Measurements from ENCODE around the gene NOL4L.

Gene NOL4L

DNA sequence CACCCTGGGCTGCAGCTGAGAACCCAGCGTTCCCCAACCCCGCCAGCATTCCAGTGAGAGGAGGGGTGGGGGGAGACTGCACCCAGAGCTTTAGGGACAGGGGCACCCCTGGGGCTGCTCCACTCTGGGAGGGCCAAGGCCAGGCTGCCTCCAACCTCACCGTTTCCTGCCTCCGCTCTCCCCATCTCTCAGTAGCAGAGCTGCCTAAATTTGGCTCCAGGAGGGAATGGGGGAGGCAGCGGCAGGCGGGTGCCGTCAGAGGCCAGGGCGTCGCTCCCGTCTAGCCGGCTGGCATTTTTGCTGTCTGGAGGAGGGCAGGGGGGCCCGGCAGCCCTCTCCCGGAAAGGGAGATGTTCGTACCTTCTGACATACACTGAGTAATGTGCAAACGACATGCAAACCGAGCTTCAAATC is 46.6 kb downstream of the NOL4L start:
- peak; percentile 36 for DNase-seq

DNA sequence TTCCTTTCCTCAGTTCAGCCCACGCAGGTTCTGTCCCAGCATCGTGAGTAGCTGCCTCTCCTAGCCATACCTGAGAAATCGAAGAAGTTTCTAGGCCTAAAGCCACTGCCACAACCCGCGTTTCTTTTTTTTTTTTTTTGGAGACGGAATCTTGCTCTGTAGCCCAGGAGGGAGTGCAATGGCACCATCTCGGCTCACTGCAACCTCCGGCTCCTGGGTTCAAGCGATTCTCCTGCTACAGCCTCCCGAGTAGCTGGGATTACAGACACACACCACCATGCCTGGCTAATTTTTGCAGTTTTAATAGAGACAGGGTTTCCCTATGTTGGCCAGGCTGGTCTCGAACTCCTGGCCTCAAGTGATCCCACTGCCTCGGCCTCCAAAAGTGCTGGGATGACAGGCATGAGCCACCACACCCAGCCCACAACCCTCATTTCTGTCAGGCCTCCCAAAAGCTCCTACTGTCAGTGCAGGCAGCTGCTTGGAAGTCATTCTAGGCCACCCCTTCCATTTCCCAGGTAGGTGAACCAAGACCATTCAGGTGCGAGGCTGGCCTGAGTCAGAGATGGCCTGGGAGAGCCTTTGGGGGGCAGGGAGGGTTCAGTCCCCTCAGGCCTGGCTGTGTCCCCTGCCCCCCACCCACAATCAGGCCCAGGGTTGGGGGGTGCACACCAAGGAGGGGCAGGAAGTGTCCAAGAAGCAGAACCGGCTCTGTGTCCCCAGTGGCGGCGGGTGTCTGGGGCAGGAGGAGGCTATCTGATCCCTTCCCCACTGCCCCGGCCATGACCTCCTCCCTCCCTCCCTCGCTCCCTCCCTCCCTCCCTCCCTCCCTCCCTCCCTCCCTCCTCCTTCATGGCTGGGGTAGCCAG is 47.2 kb downstream of the NOL4L start:
- DNase-seq = no peak

DNA sequence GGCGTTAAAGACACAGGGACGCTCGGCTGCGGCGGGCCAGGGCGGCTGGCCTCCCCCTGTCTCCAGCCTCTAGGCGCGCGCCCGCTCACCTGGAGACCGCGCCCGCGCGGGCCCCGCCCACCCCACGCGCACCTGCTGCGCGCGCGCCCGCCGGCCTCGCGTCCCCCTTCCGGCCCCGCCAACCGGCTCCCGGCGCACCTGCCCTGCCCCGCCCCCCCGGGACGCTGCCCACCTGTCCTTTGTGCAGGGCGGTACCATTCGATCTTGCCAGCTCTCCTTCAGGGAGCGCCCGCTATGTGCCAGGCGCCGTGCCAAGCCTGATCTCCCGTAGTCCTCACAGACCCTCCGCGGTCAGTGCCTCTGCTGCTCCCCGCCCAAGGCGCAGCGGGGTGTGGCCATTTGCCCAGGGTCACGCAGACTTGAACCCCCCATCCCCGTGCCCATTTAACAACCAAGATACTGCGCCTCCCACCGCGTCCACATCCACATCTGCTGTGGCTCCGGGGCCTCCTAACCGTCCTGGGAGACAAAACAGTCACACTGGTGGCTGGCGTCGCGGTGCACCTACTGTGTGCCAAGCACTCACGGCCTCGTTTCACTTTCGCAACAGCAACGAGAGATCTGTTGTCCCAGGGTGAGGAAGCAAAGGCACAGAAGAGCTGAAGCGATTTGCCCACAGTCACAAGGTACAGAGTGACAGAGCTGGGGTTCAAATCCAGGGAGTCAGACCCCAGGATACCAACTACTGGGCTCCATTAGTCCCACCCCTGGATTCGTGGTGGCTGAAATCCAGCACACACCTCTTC is 48.1 kb downstream of the NOL4L start:
- DNase-seq = peak; percentile 76

DNA sequence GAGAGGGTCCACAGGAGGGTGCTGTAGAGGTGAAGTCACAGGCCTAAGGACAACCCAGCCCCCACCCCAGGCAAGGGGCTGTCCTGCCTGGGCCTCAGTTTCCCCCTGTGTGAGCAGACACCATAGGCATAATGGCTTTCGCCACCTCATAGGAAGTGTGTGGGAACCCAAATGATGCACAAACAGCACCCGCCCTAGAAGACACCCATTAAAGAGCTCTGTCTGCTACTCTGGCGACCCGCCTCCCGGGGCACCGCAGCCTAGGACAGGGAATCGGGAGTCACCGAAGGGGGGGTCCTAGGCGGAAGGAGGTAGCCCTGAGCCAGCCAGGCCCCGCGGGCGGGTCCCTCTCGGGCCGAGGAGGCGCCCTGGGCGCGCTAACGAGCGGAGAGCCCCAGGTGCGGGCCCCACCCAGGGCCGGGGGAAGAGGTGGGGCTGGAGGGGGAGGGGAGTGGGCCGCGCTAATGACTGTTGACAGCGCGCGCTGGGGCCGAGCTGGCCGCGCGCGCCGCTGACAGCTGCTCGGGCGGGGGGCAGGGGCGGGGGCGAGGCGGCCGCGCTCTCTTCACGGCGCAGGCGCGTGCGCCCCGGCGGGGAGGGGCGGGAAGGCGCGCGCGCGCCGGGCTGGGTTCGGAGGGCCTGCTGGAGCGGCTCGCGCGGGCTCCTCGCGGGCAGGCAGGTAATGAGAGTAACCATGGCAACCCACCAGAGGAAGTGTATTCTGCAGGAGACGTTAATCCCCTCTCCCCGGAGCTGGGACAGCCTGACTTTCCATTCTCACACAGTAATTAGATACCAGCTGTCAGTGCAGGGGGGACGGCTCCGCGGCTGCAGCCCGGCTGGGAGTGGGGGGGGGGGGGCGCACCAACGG is 48.9 kb downstream of the NOL4L start:
- peak; percentile 90 for DNase-seq

DNA sequence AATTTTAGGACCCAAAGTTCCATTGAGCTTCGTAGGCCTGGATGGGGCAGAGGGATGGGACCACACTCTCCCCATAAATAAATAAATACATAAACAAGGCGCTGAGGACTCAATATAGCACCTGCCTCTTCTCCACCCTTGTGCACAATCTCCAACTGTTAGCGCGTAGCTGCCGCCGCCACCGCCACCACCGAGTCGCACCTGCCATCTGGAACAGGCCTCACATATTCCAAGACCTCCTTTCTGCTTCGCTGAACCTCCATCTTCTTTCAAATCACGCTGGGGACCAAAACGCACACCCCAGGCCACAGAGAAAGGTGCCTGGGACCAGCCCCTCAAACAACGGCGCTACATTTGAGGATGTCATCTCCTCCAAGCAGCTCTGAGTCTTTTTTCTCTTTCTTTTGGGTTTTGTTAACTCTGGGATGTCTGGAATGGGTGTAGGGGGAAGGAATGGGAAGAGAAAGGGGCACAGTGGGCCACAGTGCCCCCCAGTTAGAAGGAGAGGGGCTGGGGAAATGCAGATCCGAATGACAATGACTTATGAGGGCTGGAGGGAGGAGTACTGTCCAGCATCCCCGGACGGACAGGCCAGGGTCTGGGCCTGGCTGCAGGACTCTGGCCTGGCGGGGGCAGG is 49.7 kb downstream of the NOL4L start:
- peak; percentile 44 for DNase-seq

DNA sequence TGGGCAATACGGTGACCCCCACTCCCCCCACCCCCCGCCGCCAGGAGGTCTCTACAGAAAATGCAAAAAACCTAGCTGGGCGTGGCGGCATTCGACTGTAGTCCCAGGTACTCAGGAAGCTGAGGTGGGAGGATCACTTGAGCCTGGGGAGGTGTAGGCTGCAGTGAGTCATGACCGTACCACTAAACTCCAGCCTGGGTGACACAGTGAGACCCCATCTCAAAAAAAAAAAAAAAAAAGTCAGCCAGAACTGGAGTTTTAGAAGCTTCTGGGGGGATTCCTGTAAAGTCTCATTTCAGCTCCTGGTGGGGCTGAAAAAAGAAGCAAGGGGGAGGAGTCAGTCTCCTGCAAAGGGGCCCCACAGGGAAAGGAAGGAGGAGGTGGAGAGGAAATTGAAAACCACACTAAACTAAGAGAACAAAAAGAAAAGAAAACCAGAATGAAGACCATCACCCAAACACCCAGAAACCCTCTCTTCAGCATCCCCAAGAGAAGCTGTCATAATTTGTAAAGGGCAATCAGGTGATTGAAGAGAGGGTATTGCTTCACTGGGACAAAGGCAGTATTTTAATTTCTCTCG is 50.4 kb downstream of the NOL4L start:
- peak; percentile 78 for DNase-seq

DNA sequence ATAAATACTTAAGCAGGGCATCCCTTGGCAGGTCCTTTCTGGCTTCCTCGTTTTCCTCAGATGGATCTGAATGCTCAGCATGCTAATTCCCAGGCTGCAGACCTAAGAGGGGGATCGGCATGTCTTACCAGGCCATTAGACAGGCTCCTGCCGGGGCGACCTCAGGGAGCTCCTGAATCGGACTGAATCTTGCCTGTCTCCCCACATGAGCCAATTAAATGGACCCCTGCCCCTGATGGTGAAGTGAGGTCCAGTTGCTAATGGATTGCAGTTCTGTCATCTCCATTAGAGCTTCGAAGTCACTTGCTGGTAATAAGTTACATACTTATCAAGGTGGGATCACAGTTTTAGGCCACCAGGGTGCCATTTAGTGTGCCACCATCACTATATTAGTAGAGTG is 51.4 kb downstream of the NOL4L start:
- DNase-seq = no peak

DNA sequence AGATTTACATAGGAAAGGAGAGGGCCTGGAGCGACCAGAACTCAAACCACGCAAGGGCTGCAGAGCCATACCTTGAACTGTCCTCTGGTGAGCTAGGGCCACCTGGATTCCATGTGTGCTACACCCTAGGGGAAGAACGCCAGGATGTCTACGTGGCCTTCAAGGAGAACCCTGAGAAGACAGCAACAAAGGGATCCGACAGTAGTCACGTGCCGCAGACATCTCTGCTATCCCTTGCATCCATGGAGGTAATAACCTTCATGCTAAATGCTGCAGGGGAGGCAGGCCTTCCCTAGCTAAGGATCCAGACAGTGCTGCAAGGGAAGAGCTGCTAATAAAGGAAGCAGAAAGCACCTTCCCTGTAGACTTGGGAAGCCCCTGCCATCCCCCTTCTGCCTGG is 52.9 kb downstream of the NOL4L start:
- no peak for DNase-seq

DNA sequence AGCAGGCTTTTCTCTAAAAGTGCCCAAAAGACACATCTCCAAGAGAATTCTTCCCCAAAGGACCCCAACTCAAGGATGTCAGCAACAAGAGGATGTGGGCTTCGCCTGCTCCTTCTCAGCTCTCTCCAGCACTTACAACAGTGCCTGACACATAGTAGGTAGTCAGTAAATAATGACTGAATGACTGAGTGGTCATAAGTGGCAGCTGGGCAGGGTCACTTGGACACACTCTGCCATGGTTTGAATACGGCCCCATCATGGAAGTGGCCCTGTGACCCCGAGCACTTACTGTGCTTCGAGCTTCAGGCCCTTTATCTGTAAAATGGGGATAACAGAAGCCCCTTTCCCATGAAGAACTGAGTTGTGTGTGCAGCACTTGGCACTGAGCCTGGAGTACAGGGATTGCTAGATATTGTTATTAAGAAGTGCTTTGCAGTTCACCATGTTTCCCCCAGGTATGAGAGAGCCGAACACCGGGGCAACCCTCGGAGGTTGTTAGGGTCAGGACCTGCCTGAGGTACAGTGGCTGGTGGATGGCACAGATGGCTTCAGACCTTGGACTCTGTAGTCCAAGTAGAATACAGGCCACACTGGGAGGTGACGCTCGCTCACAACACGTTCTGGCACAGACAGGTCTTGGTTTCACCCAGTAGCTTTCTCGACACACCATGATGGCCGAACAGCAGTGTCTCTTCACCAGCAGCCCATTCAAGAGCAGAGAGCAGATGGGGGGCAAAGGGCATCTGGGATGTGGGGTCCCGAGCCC is 56.0 kb downstream of the NOL4L start:
- DNase-seq = no peak

DNA sequence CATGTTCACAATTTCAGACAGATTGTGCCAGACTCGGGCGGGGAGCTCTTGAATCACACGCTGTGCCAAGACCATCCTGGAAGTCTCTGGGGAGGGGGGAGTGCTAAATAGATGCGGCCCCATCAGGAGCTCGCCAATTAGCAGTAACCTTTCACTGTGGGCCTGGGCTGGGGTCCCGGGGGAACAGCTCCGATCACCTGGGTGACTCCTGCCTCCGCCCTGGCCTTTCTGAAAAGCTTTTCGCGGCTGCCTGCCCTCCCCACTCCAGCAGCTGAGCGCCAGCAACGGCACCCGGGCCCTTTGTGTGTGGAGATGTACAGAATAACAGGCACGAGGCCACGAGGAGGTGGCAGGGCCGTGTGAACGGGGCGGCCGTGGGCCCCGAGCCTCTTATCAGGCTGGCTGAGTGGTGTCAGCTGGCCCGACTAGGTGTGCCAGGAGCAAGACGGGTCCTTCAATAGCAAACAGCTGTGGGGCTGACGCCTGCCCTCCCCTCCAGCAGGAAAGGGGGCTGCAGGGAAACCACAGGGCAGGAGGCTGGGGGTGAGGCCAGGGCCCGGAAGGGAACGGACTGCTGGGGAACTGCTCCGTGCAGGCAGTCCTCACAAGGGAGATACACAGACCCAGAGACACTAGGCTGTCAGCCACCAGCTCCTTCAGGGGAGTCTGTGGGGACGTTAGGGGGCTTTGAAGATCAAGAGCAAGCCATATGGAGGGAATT is 56.8 kb downstream of the NOL4L start:
- DNase-seq = no peak

DNA sequence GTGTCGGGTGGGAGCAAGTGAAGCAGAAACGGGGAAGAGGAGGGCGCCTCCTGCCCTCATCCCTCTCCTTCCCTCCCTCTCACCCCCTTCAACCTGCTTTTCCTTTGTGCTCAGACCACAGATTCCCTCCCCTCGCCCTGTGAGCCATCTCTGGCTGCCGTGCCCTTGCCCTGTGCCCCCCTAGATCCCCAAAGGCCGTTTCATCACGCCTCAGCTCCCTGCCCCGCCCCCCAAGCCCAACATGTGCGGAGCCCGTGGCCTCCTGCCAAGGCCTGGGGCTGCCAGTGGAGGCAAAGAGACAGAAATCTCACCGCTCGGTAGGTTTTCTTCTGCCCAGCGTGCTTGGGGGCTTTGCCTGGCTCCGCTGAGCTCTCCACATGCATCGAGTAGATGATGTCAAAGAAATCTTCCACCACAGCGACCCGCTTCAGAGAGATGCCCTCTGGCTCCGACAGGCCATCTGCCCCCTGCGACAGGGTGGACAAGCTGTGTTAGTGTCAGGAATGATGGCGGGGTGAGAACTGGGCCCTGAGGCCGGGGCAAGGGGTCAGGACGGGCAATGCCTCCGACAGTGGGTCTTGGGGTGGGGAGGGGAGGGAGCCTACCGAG is 57.6 kb downstream of the NOL4L start:
- no peak for DNase-seq

DNA sequence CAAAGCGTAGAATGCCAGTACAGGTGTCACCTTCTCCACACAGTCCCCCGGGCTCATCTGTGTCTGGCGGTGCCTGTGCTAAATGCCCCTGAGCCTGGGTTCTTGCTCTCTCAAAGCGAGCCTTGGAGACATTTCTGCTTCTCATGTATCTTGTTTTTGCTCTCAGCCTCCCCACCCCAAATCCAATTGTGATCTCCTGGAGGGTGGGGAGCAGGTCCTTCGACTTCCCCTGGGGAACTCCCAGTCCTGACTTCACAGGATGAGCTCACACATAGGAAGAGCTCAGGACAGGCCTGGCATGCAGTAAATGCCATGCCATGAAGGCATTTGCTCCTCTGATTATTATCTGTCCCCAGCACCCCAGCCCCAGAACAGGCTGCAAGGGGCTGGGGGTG is 58.1 kb downstream of the NOL4L start:
- no peak for DNase-seq

DNA sequence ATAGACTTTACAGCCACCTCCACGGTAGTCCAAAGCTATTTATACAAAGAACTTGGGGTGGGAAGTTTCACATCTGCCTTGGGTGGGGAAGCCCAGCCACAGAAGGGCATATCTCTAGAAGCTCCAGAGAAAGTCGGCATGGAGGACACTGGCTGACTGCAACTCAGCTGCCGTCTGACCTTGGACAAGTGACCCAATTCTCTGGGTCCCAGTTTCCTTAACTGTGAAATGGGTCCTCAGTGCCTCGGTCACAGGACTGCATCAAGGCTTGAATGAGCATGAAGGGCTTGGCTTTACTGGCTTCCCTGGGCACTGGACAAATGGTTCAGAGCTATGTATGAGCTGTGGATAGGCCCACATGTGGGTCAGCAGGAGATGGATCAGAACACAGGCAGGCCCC is 58.6 kb downstream of the NOL4L start:
- DNase-seq = no peak

DNA sequence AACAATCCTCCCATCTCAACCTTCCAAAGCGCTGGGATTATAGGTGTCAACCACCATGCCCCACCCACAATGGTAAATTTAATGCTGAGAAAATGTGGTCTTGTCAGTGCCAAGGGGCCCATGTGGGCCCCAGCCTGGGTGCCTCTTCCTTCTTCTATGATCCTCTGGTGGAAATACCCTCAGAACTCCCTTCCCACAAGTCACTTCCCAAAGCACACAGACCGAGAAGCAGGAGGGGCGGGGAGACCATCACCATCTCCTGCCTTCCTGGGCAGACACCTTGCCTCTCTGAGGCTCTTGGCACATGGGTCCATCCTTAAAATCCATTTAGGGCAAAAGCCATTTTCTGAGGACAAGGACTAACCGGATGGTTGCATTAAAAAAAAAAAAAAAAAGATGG is 59.0 kb downstream of the NOL4L start:
- no peak for DNase-seq

DNA sequence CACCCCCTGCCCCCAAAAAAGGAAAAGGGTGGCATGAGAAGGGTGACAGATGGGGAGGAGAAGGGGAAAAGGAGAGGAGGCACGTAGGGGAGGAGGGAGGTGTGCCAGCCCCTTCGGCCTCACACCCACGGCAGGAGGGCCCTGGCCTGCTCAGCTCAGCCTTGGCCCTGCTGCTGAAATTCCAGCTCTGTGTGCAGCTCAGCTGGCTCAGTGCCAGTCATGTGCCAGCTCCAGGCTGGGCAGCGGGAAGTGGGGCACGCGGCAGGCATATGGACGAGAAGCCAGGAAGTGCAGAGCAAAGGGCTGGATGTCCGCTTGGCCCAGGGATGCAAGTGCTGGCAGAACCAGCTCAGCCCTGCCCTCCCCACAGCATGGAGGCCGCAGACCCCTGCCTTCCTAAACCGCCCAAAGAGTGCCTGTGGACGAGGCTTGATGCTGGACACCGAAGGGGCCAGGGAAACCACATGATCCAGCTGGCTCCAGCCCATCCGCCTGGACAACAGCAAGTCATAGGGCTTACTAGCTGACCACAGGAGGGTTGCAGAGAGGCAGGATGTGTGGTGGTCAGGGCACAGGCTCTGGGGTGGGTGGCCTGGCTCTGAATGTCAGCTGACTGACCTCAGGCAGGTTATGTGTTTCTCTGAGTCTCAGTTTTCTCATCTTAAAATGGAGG is 60.2 kb downstream of the NOL4L start:
- DNase-seq = no peak

DNA sequence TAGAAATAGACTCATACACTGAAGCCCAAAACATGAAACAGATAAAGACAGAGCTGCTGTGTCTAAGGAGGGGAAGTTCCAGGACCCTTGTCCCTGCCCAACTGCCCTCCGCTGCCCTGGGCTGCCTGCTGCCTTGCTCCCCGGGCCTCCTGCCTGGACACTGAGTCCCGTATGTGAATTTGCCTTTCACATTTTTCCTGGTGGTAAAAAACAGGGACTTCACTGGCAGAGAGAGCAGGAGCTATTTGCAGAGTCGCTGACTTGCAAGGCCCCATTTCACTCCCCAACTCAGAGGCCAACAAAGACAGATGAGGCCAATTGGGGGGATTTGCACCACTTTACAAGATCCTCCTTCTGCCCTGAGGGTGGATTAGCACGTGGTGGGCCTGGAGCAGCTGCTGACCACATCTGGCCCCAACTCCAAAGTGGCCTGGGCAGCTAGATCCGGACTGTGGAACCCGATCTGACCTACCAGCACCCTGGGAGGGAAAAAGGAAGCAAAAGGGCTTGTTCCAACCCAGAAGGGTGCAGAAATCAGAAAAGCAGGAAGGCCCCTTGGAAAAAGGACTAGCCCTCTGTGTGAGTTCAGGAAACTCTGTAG is 61.4 kb downstream of the NOL4L start:
- DNase-seq = no peak

DNA sequence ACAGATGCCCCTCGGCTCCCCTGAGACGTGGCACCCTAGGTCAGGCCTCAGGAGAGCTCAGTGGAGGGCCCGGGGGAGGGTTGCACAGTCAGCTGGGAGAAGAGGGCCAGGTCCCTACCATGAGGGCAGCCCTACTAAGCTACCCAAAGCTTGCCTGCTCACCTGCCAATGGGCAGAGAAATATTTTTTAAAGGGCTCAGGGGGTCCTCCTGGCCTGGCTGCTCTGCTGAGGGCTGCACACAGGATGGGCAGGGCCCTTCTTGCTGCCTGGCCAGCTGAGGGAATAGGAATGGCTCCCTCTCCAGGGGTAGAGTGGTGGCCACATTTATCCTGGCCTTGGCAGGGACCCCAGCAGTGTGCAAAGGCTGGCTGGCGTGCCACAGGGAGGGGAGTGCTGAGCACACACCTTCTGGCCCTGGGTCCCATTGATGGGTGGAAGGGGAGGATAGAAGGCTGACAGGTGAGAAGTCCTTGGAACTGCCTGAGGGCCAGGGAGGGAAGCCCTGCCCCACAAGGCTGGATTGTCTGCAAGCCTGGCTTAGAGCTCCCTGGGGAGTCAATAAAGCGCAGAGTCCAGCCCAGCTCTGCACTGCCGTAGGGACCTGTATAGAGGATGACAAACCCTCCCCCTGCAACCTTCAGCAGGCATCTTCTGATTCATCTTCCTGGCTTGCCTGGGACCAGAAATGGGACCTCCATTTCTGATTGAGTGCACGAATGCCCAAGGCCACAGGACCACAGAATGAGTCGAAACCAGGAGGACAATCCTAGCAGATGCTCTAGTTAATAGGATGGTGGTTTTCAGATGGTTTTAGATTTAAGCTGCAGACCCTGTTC is 62.1 kb downstream of the NOL4L start:
- DNase-seq = no peak

DNA sequence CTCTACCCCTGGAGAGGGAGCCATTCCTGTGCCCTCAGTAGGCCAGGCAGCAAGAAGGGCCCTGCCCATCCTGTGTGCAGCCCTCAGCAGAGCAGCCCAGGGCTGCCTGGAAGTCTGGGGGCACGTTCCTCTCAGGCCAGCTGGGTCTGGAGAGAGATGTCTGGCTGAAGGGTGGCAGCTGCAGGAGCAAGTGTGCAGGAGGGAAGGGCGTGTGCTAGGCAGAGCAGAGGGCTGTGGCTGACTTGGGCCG is 62.7 kb downstream of the NOL4L start:
- DNase-seq = no peak

All from CD4-positive, alpha-beta T cell treated with Interleukin-17A for 1 hour (primary cell).